ENCODE results near the gene USP3. TPM values are rescaled to one million over a fixed set of nuclear protein-coding genes. Genes with fewer than 3 reads are reported as not detected.

Gene USP3
- total and polyA plus RNA-seq, 2 of the 4 experiments (the other 2 are of a cell fraction), result 17.3 to 52.3 TPM

- no peaks in the 10 kb centered on the region for H3K9me3 ChIP-seq (ENCODE audit: control insufficient read depth, insufficient read depth, low read length)
- intact Hi-C loops (cut with micrococcal nuclease) (no loop called here), dilution Hi-C loops (cut with HindIII; ENCODE audit: low sequenced_read_pairs, unreplicated experiment) (no loop called here), in situ Hi-C loops (cut with MboI; ENCODE audit: low sequenced_read_pairs) (no loop called here)
- H3K23ac ChIP-seq (ENCODE audit: low read depth, low read length), result no peak overlapping the region
- peaks cover 22 to 52% of the 10 kb centered on the region in 2 experiments for H3K79me1 ChIP-seq (ENCODE audit: low read depth in 1 of 2, low read length in 2 of 2)
- H3K4me1 ChIP-seq (ENCODE audit: control insufficient read depth, insufficient read depth, low read length), result peaks cover 4% of the 10 kb centered on the region
- H2AFZ ChIP-seq (replicated peaks; ENCODE audit: low read length, poor library complexity), result no peak overlapping the region
- no peak overlapping the region for H2AK5ac ChIP-seq (ENCODE audit: low read depth, low read length)
- no peaks in the 10 kb centered on the region for H3K27me3 ChIP-seq (ENCODE audit: control insufficient read depth, insufficient read depth, low read length)
- no peak overlapping the region; the same call in 1 of the 2 replicates for H4K5ac ChIP-seq (ENCODE audit: low read depth, low read length)
- 80% methylated on average over 1 of the region's 3 CpGs; no CpG with 5 or more reads in 1 of the 2 experiments for WGBS, 2 experiments (ENCODE audit: extremely low coverage in 2 of 2, insufficient read length in 1 of 2)
- no peak overlapping the region for H3K56ac ChIP-seq (ENCODE audit: extremely low read depth, insufficient read depth, low read length)
- no peak overlapping the region for H3K4me3 ChIP-seq (ENCODE audit: insufficient read depth, low read depth, low read length)
- H4K91ac ChIP-seq (ENCODE audit: insufficient read depth, low read depth, low read length), result no peak overlapping the region
- H3K27ac ChIP-seq (ENCODE audit: insufficient read depth, low read length), result no peak overlapping the region
- CTCF ChIA-PET, result no interaction called here
- H2AK9ac ChIP-seq (replicated peaks; ENCODE audit: low read depth, low read length, poor library complexity), result no peak overlapping the region
- H3K14ac ChIP-seq (replicated peaks; ENCODE audit: low read depth, low read length), result no peak overlapping the region; the same call in 1 of the 2 replicates
- H2BK120ac ChIP-seq (ENCODE audit: low read depth, low read length), result no peak overlapping the region
- H2BK15ac ChIP-seq (ENCODE audit: low read depth, low read length), result no peak overlapping the region
- ATAC-seq (ENCODE audit: low read depth) (no peak), DNase-seq (no peak)
- peaks cover 17% of the 10 kb centered on the region; the same call in 1 of the 2 replicates for H4K20me1 ChIP-seq (ENCODE audit: insufficient read depth, low read length)
- no TSS peak for BruUV-seq (replicated peaks)
- POLR2A ChIA-PET (ENCODE audit: unreplicated experiment), result no interaction called here
- no peak overlapping the region for H3K4ac ChIP-seq (ENCODE audit: low read depth, low read length)
- H3K4me2 ChIP-seq (ENCODE audit: low read depth, low read length), result peak overlapping the region; percentile 33; the same call in 1 of the 2 replicates
- H3K9ac ChIP-seq (ENCODE audit: low read depth, low read length), result no peak overlapping the region
- TF ChIP-seq CEBPB (IDR thresholded peaks at IDR 0.05; ENCODE audit: low read depth, low read length) (no peak), CHD1 (IDR thresholded peaks at IDR 0.05; ENCODE audit: low read depth, low read length) (no peak), MAFK (IDR thresholded peaks at IDR 0.05; ENCODE audit: low read depth, low read length) (no peak), RAD21 (IDR thresholded peaks at IDR 0.05; ENCODE audit: low read length) (no peak), USF2 (IDR thresholded peaks at IDR 0.05; ENCODE audit: low read depth, low read length) (no peak), POLR2A (IDR thresholded peaks at IDR 0.05; ENCODE audit: low read depth, low read length) (no peak), RFX5 (IDR thresholded peaks at IDR 0.05; ENCODE audit: low read depth, low read length) (no peak), FOS (IDR thresholded peaks at IDR 0.05; ENCODE audit: low read depth, low read length) (no peak), ELK1 (IDR thresholded peaks at IDR 0.05; ENCODE audit: borderline replicate concordance, low read depth, low read length) (no peak)
- no peak overlapping the region for H3K18ac ChIP-seq (ENCODE audit: low read depth, low read length)
- H2BK5ac ChIP-seq (ENCODE audit: low read depth, low read length, poor library complexity, severe bottlenecking), result no peak overlapping the region
- no peak overlapping the region for H2BK20ac ChIP-seq (ENCODE audit: low read depth, low read length)
- peak overlapping the region in 1 of 2 experiments; percentile 1; a peak in 1 of 4 replicates for H4K8ac ChIP-seq (ENCODE audit: low read depth in 2 of 2, low read length in 2 of 2)
- H3K36me3 ChIP-seq (ENCODE audit: control insufficient read depth, insufficient read depth, low read length), result peaks cover 2% of the 10 kb centered on the region
- H3K9me1 ChIP-seq (ENCODE audit: insufficient read depth, low read length), result peaks cover 8% of the 10 kb centered on the region
Measured at GRCh38 chr15:63535689-63536088, 31.3 kb downstream of the USP3 start.
